Erythroblast (primary cell): ENCODE measurements around the gene CSN3.
"Not testable (repeated sequence)": the region's sequence is repeated elsewhere in the genome, so short reads cannot be mapped to it uniquely, and the experiment has no call there.

Experiments
- GATA1 ChIP-seq: IDR thresholded peaks from 2 replicates; pipeline ENCODE4 v1.6.1; 2011; ENCODE audit warnings: low read depth, mild to moderate bottlenecking, control low read depth, low read length, moderate library complexity
- POLR2A ChIP-seq: IDR thresholded peaks from 2 replicates; pipeline ENCODE4 v1.6.1; 2011; ENCODE audit warnings: mild to moderate bottlenecking, low read length

GRCh38 chr4:70216109-70216508, 26.3 kb upstream of the CSN3 start:
- not testable (repeated sequence) for TF ChIP-seq POLR2A, GATA1
